Nephron (organoid): ENCODE data around the gene A4GALT.

Source experiments
- H3K27ac Mint-ChIP-seq, 3 experiments: 2 replicates each; pipeline ENCODE4 v1.8.0; 2020; ENCODE audit warnings: mixed read lengths in 3 of 3, mild to moderate bottlenecking in 2 of 3, moderate library complexity in 1 of 3
- H3K27me3 Mint-ChIP-seq: 2 replicates; pipeline ENCODE4 v1.8.0; 2021; ENCODE audit warnings: low read depth, mild to moderate bottlenecking, moderate library complexity, mixed read lengths
- H3K36me3 Mint-ChIP-seq: 2 replicates; pipeline ENCODE4 v1.8.0; 2020; ENCODE audit warnings: low read depth, mixed read lengths
- H3K4me1 Mint-ChIP-seq: 2 replicates; pipeline ENCODE4 v1.8.0; 2020; ENCODE audit warnings: mixed read lengths
- H3K4me3 Mint-ChIP-seq, 3 experiments: 2 replicates each; pipeline ENCODE4 v1.8.0; 2020; ENCODE audit warnings: mild to moderate bottlenecking in 3 of 3, mixed read lengths in 3 of 3, moderate library complexity in 2 of 3
- H3K9me3 Mint-ChIP-seq: 2 replicates; pipeline ENCODE4 v1.8.0; 2020; ENCODE audit warnings: mixed read lengths
- TF ChIP-seq, protein P1 (sequence below), 3 experiments: fragments of 200-600 bp; sonication (generic); IDR thresholded peaks; one replicate each; pipeline ENCODE4 v1.5.0; 2021; ENCODE audit warnings: antibody characterized with exemption in 3 of 3; ENCODE audit not compliant: unreplicated experiment in 3 of 3

A4GALT gene, protein sequence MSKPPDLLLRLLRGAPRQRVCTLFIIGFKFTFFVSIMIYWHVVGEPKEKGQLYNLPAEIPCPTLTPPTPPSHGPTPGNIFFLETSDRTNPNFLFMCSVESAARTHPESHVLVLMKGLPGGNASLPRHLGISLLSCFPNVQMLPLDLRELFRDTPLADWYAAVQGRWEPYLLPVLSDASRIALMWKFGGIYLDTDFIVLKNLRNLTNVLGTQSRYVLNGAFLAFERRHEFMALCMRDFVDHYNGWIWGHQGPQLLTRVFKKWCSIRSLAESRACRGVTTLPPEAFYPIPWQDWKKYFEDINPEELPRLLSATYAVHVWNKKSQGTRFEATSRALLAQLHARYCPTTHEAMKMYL

DNA sequence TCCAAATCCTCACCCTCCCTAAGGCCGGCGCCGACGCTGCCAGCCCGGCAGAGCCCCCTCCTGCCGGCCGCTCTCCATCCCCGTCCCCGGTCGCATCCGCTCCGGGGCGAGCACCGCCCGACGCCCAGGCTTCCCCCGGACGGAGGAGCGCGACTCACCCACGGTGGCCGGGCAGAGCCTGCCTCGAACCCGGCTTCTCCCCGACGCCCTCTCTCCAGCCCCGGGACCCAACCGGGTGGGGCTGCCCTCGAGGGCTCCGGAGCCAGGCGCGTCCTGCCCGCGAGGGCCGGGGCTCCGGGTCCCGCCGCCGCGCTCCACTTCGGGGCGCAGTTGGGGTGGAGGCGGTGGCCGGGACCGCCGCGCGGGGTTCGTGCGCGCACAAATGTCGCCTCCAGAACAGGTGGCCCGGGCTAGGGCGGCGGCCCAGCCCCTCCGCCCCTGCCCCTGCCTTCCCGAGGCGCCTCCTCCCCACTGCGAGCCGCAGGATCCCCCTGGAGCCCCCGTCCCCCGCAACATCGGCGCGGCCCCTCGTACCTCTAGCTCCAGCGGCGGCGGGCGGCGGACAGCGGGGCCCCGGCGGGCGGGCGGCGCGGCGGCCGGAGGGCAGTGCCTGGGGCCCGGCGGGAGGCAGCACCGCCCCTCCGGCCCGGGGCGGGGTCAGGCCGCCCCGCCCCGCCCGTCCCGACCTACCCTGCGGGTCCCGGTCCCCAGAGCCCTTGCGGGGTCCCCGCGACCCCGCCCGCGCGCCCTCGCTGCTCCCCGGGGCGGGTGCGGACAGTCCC is at the start of gene A4GALT:
A4GALT (minus strand) TSS at position 608 of the 782 bp plus-strand sequence. CDS start 26,919 bp downstream, outside the sequence.
- Mint-ChIP-seq H3K27me3 (peaks cover 76% of the 10 kb centered on the region), H3K4me3 (peak within 1 kb of the TSS; percentile 84 to 87 (median 86)), H3K4me1 (peaks cover 21% of the 10 kb centered on the region), H3K27ac (peak within 1 kb of the TSS in 2 of 3 experiments; percentile 4 to 26), H3K36me3 (no peaks in the 10 kb centered on the region), H3K9me3 (no peaks in the 10 kb centered on the region)
- TF ChIP-seq, protein P1, sequence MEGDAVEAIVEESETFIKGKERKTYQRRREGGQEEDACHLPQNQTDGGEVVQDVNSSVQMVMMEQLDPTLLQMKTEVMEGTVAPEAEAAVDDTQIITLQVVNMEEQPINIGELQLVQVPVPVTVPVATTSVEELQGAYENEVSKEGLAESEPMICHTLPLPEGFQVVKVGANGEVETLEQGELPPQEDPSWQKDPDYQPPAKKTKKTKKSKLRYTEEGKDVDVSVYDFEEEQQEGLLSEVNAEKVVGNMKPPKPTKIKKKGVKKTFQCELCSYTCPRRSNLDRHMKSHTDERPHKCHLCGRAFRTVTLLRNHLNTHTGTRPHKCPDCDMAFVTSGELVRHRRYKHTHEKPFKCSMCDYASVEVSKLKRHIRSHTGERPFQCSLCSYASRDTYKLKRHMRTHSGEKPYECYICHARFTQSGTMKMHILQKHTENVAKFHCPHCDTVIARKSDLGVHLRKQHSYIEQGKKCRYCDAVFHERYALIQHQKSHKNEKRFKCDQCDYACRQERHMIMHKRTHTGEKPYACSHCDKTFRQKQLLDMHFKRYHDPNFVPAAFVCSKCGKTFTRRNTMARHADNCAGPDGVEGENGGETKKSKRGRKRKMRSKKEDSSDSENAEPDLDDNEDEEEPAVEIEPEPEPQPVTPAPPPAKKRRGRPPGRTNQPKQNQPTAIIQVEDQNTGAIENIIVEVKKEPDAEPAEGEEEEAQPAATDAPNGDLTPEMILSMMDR (IDR thresholded peaks at IDR 0.05; ENCODE audit: unreplicated experiment in 3 of 3) = no peak

DNA sequence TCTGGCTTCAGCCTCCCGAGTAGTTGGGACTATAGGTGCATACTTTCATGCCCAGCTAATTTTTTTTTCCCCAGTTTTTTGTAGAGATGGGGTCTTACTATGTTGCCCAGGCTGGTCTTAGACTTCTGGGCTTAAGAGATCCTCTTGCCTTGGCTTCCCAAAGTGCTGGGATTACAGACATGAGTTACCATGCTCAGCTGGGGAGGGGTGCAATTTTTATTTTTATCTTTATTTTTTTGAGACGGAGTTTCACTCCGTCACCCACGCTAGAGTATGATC is 49.7 kb upstream of the A4GALT start:
- Mint-ChIP-seq H3K4me3 (peak overlapping the region in 1 of 3 experiments; percentile 66), H3K27ac (peak overlapping the region in 1 of 3 experiments; percentile 58), H3K9me3 (no peaks in the 10 kb centered on the region), H3K27me3 (peaks cover 4% of the 10 kb centered on the region), H3K36me3 (no peaks in the 10 kb centered on the region), H3K4me1 (peaks cover 22% of the 10 kb centered on the region)
- TF ChIP-seq, protein P1 (IDR thresholded peaks at IDR 0.05; ENCODE audit: unreplicated experiment in 3 of 3) = no peak

DNA sequence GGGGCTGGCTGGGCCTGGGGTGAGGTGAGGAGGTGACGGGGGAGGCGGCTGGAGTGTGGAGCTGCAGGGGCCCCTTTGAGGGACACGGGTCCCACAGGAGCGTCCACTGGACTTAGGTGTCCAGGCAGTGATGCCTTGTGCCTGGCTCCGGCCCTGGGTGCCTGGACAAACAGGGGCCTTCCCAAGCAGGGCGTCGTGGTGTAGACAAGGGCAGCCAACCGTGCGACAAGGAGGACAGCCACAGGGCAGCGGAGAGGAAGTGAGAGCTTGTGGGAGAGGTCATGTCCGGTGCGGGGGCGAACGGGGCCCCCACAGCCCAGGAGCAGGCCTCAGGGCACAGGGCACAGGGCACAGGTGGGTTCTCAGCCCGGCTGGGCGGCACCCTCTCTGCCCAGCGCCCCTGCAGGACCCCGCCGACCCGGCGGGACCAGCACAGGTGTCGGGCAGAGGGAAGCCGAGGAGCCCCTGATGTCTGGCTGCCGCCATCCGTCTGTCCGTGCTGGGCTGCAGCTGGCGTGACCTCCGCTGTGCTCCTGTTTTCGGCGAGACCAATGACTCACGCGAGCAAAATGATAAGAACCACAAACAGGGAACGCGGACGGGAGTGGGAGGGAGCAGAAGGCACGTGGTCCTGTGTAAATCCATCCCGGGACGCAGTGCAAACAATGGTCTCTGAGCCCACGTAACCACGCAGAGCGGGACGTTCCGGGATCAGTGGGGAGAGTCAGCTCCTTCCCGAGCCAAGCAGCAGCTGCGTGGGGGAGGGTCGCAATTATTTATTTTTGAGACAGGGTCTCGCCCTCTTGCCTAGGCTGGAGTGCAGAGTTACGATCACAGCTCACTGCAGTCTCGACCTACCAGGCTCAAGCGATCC is 49.1 kb upstream of the A4GALT start:
- TF ChIP-seq, protein P1 (IDR thresholded peaks at IDR 0.05; ENCODE audit: unreplicated experiment in 3 of 3) = no peak
- no peaks in the 10 kb centered on the region for H3K36me3 Mint-ChIP-seq

DNA sequence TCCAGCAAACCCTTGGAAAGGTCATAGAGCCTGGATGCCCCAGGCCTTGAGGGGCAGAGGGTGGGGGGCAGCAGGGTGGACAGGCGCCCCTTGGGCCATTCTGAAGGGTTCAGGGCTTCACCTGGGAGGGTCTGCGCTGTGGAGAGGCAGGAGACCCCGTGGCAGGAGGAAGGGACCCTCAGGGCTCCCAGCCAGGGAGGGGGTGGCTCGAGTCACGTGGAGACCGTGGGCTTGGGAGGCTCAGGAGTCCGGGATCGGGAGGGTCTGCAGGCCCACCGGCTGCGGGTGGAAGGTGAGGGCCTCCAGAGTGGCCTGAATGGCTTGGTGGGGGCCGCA is 48.5 kb upstream of the A4GALT start:
- TF ChIP-seq, protein P1 (IDR thresholded peaks at IDR 0.05; ENCODE audit: unreplicated experiment in 3 of 3) = no peak
- H3K4me3 Mint-ChIP-seq = peak overlapping the region in 1 of 3 experiments; percentile 28
- H3K27me3 Mint-ChIP-seq = peaks cover 4% of the 10 kb centered on the region
- H3K4me1 Mint-ChIP-seq = peaks cover 22% of the 10 kb centered on the region
- no peak overlapping the region for H3K27ac Mint-ChIP-seq
- no peaks in the 10 kb centered on the region for H3K36me3 Mint-ChIP-seq
- H3K9me3 Mint-ChIP-seq = no peaks in the 10 kb centered on the region

More for the DNA sequence above, 49.1 kb upstream of the A4GALT start:
- Mint-ChIP-seq H3K9me3 (no peaks in the 10 kb centered on the region), H3K4me1 (peaks cover 22% of the 10 kb centered on the region), H3K4me3 (peak overlapping the region; percentile 54 to 76 (median 66)), H3K27ac (peak overlapping the region in 2 of 3 experiments; percentile 58 to 59), H3K27me3 (peaks cover 4% of the 10 kb centered on the region)

DNA sequence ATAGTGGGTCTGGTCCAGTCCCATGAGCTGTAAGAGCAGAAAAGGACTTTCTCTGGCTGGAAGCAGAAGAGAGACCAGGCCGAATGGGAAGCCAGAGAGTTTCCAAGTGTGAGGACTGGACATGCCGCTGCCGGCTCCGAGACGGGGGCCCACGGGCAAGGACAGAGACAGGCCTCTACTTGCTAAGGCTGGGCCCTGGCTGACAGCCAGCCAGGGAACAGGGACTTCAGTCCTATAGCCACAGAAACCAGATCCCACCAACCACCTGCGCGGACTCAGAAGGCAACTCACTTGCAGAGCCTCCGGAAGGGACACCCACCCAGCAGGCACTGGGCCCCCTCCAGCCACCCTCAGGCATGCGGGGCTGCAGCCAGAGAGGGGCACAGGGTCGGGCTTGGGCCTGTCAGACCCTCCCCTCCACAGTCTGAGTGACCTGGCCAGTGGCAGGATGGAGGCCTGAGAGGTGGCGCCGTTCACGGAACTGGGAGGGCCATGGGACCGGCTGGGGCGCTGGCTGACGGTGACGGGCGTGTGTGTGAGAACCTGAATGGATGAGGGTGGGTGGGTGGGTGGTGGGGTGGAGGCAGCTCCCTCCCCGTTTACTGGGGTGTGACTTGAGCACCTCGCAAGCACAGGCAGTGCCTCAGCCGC is 47.8 kb upstream of the A4GALT start:
- TF ChIP-seq, protein P1 (IDR thresholded peaks at IDR 0.05; ENCODE audit: unreplicated experiment in 3 of 3) = no peak
- Mint-ChIP-seq H3K9me3 (no peaks in the 10 kb centered on the region), H3K27me3 (peaks cover 4% of the 10 kb centered on the region), H3K4me3 (no peak overlapping the region), H3K36me3 (no peaks in the 10 kb centered on the region), H3K4me1 (peaks cover 22% of the 10 kb centered on the region), H3K27ac (peak overlapping the region in 2 of 3 experiments; percentile 4 to 54)
